ENCODE data around the gene ADM2.

Gene ADM2

DNA sequence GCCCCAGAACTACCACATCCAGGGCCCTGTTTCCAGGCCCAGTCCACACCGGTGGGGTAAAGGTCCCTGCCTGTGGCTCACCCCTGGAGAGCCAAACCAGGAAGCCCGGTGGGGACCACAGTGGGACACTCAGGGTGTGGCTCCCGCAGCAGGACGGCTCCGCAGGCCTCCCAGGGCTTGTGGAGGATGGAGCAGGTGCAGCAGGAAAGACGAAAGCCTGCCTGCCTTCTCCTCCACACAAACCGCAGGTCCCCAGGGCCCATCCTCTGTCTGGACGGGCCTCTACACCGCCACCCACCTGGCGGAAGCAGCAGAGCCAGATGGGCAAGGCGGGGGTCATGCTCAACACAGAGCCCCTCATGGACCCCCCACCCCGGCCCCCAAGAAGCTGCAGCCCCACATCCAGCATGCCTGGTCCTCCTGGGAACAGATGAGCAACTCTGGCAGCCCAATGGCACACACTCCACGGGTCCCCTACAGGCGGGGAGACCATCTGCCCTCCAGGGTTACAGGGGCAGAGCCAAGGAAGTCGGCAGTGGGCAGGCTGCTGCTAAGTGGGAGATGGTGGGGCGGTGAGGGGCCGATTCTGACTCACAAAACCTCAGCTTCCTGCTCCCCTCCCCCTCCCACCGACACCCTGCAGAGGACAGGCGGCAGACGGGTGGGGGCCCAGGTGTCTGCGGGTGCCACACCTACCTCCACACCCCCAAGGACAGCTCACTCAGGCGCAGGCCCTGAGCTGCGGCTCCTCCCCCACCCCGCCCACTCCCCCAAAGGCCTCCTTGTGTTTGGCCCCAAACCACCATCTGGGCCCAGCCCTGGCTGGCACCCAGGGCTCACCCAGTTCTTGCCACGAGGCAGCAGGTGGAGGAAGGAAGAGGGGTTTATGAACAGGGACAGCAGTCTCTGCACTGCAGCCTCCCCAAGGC, 11.7 kb upstream of the ADM2 start:
- DNase-seq: peak; percentile 93

DNA sequence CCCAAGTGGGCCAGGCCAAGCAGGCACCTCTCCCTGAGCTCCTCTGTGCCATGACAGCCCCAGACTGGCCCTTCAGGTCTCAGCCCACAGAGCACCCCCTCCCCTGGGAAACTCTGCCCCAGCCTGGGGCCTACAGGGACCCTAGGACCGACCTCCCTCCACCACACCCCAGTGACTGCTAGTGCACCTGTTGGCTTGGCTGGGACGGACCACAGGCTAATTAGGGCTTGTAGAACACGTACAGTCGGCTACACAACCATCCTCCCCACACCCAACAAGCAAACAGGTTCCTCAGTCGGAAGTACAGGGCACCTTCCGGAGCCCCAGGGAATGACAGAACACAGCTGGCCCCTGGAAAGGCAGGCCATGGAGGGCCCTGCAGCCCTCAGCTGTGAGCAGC, 10.9 kb upstream of the ADM2 start:
- no peak for DNase-seq

DNA sequence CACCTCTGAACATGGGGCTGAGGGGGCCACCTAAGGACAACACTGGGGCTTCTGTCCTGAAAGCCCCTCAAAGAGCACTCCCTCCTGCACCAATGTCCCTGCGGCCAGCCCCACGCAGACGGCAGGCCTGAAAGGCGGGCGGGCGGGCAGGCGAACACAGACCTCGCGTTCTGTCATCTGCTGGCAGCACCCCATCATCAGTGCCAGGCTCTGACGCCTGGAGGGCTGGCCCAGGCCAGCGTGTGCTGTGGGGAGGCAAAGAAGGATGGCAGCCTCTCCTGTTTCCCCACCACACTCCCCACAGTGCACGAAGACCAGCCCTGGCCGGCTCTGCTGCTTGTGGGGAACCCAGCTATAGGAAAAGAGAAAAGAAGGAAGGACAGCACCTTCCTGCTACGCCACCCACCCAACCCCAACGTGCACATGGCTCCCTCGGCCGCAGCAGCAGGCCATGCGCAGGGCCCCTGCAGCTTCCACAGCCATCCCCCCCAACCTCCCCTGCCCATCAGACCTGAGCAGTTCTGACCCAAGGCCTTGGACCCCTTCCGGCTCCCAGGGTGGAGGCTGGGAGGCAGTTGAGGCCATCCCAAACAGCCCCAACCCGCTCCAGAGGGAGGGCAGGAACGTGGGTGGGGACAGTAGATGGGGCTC, 10.0 kb upstream of the ADM2 start:
- no peak for DNase-seq

DNA sequence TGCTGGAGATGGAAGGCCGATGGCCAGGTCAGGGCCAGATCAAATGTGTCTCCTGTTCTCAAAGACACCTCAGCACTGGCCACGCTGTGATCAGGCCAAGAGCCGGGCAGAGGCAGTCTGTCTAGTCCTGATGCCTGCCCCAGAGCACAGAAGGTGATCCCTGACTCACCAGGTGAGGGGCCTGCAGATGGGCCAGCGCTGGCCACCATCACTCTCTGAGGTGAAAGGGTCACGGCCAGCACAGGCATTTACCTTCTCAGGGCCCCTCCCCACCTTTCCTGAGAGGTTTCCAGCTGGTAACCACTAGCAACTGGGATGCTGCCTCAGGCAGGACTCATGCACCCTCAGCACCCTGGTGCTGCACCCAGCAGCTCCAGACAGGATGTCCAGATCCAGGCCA, 9.4 kb upstream of the ADM2 start:
- DNase-seq: no peak

DNA sequence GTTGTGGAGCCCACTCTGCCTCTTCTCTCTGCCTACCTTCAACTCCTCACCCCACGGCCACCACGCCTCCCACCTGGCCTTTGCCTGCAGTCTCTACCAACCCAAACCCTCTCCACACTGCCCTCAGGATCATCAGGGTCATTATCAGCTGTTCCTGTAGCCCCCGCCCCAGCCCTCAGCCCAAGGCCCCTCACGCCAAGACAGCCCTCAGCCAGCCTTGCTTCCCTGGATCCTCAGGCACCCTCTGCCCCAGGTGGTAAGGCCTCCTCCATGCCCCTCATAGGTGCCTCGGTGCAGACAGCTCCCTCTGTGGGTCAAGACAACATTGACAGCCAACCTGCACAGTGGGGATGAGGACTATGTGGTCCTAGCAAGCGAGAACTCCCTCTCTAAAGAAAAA, 8.3 kb upstream of the ADM2 start:
- DNase-seq: peak; percentile 61

DNA sequence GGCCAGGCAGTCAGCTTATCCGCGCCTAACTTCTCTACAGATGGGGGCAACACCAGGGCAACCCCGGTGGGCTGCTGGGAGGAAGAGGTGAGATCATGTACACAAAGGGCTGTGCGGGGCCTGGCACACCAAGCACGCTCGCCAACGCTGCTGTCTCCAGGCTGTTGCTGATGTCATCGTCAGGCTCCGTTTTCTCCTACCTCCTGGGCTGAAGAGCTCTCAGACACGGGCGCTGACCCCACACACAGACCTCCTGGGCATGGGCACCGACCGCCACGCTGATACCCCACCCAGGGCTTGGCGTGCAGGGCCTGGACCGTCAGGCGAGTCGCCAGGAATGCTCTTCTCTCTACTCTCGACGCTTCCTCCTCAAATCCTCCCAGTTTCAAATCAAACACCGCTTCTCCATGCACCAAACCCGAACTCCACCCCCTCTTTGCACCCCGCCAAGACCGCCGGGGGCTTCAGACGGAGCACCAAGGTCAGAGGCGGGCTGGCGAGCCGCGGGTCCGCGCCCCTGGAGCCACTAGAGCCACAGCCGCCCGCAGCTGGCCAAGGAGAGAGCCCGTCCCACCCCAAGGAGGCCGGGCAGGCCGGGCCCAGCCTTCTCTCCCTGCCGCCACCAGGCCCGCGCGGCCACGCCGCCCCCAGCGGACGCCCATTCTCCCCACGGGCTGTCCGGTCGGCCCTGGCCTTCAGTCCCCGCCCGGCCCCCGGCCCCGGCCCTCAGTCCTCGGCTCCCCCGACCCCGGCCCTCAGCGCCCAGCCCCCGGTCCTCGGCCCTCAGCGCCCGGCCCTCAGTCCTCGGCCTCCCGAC, 7.3 kb upstream of the ADM2 start:
- no peak for DNase-seq

DNA sequence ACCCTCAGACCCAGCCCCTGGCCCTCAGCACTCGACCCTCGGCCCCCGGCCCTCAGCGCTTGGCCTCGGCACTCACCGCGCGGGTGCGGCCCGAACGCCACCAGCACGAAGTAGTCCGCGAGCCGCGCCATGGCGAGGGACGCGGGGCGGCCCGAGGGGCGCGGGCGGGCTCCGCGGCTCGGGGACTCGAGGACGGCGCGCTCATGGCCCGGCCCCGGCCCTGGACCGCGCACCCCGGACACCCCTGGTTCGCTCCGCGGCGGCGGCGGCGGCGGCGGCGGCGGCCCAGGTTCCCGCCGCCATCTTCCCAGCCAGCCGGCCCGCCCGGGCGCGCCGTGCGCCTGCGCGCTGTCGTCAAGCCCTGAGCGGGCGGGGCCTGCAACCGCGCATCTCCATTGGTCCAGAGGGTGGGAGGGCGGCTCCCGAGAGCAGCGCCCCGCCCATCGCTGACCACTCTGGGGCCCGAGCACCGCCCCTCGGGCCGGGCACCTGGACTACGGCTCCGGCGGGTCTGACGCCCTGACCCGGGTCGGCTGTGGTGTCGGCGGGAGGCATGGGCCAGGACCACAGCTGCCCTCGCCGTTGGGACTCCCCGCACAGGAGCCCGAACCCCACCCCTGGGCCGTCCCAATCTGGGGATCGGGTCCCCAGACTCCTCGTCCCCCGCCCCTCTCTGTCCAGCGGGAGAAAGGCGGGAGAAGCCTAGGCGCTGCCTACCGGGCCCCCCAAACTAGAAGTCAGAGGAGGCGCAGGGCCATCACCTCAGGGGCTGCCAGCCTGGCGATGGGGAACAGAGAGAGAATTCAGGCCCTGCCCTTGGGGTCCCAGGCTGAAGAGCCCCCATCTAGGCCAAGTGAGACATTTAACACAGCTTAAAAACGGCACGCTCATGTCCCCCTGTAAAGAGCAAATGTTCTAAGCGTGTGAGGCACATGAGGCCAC, 6.4 kb upstream of the ADM2 start, which contains the start of gene SBF1:
SBF1 (minus strand) TSS at position 326 of the 942 bp plus-strand sequence; CDS start at position 131, 195 bp downstream.
- peak; percentile 90 for DNase-seq

DNA sequence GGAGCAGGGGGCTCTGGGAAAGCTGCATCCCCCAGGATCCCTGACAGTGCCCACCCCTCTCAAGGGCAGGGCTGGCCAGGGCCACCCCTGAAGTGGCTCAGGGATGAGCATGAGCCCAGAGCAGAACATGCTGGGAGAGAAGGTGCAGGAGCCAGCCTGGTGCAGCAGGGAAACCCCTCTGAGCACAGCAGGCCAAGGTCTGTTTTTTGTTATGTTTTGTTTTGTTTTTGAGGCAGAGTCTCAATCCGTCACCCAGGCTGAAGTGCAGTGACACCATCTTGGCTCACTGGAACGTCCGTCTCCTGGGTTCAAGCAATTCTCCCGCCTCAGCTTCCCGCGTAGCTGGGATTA, 5.7 kb upstream of the ADM2 start:
- DNase-seq: no peak

DNA sequence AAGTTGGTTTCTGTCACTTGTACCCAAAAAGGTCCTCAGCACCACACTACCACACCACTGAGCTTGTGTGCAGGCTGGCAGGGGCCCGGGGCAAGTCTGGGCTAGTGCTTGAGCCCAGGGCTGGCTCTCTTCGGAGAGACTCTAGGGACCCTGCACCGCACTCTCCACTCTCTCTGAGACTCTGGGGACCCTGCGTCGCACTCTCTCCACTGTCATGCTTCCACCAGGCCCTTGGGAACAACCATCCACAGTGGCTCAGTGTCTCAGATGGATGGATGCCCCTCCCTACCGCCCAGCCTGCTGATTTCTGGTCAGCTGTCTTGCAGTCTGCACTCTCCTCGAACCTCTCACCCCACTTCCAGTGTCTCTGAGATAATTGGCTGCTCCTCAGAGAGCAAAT, 4.5 kb upstream of the ADM2 start:
- DNase-seq: no peak

DNA sequence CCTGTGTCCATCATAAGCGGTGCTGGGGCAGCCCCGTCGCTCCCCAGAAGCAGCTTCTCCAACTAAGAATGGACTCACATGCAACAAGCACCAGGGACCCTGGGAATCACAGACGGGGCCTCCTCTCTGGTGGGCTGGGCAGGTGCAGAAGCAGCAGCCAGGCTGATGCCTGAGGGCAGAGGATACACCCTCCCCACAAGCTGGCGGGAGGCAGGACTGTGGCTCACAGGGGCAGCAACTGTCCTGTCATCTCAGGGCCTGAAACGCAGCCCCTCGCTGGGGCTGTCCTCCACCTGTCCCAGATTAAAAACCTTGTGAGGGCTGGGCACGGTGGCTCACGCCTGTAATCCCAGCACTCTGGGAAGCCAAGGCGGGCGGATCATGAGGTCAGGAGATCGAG, 3.4 kb upstream of the ADM2 start:
- DNase-seq: no peak

DNA sequence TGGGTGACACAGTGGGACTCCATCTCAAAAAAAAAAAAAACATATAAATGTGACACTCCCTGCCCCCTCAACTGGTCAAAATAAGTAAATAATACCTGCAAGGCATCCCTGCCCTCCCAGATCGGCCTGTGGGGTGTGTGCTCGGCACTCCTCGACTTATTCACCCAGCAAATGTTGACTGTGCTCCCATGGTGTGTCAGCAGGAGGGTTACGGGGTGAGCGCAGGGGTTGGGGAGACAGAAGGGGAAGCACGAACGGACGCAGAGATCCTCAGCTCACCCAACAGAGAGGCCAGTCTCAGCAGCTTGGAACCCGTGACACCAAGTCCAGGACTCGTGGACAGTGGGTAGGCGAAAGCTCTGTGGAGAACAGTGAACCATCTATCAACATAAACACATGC, 1.6 kb upstream of the ADM2 start:
- DNase-seq: no peak

DNA sequence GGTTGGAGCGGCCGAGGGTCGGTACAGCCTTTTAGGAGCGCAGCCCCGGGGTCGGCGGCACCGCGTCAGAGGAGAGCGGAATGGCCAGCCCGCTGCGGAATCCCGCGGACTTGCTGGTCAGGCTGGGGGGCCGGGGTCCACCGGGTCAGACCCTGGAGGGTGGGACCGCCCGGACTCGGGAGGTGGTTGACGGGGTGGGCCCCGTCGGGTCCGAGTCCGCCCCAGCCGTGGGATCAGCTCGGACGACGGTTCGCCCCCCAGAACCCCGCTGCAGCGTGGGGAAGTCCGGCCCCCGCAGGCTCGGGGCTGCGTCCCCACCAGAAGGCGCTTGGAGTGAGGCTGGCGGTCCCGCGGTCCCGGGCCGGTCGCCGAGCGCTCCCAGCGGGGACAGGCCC, 301 bp upstream of the ADM2 start:
- no peak for DNase-seq

DNA sequence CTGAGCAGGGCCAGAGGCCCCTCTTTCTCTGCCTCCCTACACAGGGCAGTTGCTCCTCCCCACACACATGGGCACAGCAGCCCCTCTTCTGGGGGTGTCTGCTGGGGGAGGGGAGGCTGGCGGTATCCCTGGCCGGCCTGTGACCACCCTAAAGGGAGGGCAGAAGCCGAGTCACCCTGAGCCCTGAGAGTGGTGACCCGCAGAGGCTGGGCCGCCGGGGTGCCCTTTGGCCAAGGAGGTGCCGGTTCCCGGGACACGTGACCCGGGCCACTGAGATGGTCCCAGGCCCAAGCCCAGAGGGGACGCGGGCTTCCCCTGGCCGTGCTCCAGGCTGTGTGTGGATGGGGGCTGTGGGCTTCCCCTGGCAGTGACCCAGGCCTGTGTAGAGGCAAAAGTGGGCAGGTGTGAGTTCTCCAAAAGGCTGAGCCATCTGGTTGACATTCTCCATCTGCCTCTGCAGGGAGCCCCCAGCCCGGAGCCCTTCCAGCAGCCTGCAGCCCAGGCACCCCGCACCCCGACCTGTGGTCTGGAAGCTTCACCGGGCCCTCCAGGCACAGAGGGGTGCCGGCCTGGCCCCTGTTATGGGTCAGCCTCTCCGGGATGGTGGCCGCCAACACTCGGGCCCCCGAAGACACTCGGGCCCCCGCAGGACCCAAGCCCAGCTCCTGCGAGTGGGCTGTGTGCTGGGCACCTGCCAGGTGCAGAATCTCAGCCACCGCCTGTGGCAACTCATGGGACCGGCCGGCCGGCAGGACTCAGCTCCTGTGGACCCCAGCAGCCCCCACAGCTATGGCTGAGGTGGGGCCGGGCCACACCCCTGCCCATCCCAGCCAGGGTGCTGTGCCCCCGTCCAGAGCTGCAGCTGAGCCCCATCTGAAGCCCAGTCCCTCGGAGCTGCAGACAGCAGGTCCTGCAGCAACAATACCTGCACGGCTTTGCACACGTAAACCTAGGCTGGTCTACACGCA, 1.0 kb downstream of the ADM2 start:
- DNase-seq: no peak

DNA sequence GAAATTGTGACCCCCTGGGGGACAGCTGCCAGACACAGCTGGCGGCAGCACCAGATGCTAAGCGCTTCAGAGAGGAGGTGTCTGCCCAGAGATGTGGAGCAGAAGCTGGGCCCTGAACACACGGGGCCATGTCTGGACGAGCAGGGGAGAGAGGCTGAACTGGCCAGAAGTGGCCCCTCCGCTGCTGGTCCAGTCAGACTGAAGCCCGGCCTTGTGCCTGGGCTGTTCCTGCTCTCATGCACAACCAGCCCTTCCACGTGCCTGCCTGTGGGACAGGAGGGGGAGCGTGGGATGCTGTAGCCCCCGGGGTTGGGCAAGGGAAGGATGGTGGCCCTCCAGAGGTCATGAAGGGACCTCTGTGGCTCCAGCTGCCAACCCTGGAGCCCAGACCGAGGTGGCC, 1.8 kb downstream of the ADM2 start:
- DNase-seq: no peak

DNA sequence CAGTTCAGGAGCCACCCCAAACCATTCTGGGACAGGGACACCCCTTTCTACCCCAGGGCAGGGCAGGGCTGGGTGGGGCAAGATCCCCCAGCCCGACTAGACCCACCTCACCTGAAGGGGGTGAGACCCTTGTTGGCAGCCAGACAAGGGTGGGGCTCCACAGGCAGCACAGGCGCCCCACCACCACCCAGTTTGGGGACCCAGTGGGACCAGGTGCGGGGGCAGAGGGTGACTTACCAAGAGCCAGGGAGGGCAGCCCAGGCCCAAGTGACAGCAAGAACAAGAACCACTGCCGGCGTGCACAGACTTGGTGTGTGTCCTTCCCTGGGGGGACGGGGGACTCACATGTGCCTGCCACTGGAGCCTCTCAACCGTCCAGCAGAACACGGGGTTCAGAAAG, 2.2 kb downstream of the ADM2 start:
- no peak for DNase-seq

DNA sequence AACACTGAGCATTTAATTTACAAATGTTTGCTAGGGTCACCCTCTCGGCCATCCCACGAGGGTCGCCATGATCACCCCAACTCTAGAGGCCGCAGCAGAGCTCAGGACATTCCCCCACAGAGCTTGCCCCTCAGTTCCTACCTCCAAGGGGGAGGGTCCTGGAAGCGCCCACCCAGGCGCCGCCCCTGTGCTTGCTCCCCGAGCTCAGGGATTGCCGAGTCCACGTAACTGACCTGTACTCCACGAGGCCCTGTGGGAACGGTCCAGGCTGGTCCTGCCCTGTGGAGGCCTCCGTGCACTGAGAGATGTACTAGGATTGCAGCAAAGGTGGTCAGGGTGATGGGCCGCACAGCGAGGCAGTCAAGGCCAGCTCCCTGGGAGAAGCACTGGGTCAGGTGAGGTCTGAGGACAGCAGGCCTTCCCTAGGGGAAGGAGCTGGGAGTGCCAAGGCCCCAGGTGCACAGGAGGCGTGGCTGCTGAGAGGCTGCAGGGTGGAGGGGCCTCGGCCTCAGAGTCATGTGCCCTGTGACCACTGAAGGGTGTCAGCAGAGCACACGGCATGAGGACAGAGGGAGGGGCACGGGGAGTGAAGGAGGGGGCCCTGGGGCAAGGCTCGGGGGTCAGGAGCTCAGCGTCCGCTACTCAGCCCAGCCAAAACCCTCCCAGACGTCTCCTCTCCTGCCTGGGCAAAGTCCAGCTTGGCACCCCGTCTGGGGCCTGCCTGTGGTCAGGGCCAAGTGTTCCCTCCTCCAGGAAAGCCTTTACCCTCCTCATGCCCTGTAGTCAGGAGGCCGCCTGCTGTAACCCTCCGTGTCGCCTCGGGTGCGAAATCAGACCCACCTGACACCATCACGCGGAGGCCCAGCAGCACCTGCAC, 2.9 kb downstream of the ADM2 start:
- no peak for DNase-seq

DNA sequence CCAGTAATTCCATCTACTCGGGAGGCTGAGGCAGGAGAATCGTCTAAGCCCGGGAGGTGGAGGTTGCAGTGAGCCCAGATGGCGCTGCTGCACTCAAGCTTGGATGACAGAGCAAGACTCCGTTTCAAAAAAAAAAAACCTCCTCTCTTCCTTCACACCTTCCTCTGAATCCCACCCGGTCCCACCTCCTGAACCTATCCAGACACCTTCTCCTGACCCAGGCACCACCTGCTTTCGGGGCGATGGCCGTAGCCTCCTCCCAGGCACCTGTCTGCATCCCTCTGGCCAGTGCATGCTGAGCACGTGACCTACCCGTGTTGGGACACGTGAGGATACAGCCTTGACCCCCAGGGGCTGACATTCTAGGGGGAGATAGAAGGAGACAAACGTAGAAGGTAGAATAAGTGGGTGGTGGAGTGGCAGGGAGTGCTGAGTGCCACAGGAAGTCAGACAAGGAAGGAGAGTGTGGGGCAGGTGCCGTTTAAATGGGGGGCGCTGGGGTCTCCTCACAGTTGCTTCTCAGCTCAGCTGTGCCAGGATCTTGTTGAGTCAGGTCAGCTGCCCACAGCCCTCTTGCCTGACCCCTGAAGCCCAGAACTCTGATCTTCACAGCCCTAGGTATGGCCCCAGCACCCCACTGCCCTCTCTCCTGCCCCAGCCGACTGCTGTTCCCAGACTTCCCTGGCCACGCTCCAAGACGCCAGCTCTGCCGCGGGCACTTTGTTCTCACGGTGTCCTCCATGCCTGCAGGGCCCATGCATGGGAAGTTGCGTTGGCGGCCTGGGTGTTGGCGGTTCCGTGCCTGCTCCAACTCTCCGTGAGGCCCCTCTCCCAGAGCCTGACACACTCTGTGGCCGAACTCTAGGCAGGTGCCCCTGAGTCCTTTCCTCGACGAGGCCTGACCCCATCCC, 4.1 kb downstream of the ADM2 start:
- no peak for DNase-seq

DNA sequence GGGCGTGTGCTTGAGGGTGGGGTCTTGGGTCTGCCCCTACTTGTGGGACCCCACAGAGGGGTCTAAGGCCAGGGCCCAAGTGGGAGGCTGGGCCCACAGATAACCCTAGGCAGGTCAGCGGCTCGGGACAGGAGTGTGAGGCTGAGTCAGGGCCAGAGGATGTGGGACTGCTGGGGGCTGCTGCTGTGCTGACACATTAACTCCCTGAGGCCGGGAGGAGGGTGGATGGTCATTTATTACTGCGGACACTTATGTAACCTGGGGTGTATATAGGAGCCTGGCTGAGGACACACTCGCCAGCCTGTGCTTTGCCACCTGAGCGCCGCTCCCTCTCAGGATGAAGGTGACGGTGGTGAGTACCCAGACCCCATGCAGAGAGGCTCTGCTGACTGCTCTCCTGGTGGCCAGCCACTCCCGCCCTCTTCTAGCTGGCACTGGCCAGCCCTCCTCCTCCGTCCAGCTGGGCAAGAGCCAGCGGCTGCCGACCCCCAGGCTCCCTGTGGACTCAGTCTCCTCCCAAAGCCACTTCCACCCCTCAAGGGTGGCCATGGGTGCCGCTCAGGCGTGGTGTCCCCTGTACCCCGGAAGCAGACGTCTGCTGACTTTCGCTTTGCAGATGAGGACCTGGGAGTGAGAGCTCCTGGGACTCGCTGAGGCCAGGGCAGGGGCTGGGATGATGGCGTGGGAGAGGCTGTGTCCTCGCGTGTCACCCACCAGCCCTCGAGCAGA, 5.4 kb downstream of the ADM2 start, which contains the start of gene MIOX:
MIOX (plus strand) TSS at position 299 of the 729 bp plus-strand sequence; CDS start at position 338, 39 bp downstream.
- DNase-seq: no peak

All from activated T-cell treated with anti-CD3 and anti-CD28 coated beads, Interleukin-2, amount 50 U/mL, for 1 hour (primary cell).